ENCODE data around the gene SLC43A3. TPM values are rescaled to one million over a fixed set of nuclear protein-coding genes. Genes with fewer than 3 reads are reported as not detected.
A peak's percentile ranks its signal among the peaks of the same experiment; 100 is the strongest.

Gene SLC43A3
- total RNA-seq, 1 donor from 2014 or later: 117 TPM

DNA sequence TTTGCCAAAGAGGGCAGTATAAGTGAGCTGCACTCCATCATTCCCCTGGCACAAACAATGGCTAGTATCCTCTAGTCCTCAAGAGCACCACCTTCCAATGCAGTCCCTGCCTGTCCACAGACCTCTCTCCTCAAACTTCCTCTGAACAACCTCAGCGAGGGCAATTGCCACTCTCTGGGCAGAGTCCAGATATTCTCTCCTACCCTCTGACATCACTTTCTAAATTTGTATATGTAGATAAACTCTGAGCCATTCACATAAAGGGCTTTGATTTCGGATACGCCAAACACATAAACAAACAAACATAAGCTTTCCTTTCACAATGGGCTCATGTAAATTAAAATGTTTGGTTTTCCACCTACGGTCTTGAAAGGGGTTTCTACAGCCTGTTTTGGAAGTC lies 3.0 kb upstream of the SLC43A3 start:
- peaks cover 52% of the 10 kb centered on the region for H3K4me1 ChIP-seq
- DNase-seq (no peak), ATAC-seq (no peak)
- H3K9me3 ChIP-seq: no peaks in the 10 kb centered on the region
- no peaks in the 10 kb centered on the region for H3K36me3 ChIP-seq
- H3K4me3 ChIP-seq: no peak overlapping the region
- H3K27me3 ChIP-seq: no peaks in the 10 kb centered on the region
- TF ChIP-seq, protein P1, sequence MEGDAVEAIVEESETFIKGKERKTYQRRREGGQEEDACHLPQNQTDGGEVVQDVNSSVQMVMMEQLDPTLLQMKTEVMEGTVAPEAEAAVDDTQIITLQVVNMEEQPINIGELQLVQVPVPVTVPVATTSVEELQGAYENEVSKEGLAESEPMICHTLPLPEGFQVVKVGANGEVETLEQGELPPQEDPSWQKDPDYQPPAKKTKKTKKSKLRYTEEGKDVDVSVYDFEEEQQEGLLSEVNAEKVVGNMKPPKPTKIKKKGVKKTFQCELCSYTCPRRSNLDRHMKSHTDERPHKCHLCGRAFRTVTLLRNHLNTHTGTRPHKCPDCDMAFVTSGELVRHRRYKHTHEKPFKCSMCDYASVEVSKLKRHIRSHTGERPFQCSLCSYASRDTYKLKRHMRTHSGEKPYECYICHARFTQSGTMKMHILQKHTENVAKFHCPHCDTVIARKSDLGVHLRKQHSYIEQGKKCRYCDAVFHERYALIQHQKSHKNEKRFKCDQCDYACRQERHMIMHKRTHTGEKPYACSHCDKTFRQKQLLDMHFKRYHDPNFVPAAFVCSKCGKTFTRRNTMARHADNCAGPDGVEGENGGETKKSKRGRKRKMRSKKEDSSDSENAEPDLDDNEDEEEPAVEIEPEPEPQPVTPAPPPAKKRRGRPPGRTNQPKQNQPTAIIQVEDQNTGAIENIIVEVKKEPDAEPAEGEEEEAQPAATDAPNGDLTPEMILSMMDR (IDR thresholded peaks at IDR 0.05): no peak
- intact Hi-C loops (cut with DNase I): no loop called here
- no peak overlapping the region for H3K27ac ChIP-seq

DNA sequence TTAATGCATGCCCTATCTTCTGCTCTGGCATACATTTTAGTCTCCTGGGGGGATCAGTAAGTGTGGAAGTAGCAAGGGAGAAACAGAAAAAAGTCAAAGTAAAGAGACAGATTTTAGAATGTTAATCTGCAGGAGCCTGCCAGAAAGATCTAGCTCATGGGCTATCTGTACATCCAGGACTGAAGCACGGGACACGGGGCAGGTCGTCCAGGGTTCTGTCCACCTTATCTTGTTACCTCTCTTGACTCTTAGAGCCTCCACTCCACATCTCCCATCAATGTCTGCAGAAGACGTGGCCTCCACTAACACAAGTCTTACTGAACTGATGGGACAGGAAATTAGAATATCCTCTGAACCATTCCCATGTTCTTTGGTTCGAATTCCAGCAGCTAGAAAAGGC lies 1.7 kb upstream of the SLC43A3 start:
- Histone ChIP-seq H3K9me3 (no peaks in the 10 kb centered on the region), H3K4me3 (no peak overlapping the region), H3K27me3 (no peaks in the 10 kb centered on the region), H3K27ac (no peak overlapping the region), H3K36me3 (peaks cover 5% of the 10 kb centered on the region), H3K4me1 (peaks cover 54% of the 10 kb centered on the region)
- ATAC-seq (no peak), DNase-seq (no peak)
- intact Hi-C loops (cut with DNase I): no loop called here
- TF ChIP-seq, protein P1 (IDR thresholded peaks at IDR 0.05): no peak

DNA sequence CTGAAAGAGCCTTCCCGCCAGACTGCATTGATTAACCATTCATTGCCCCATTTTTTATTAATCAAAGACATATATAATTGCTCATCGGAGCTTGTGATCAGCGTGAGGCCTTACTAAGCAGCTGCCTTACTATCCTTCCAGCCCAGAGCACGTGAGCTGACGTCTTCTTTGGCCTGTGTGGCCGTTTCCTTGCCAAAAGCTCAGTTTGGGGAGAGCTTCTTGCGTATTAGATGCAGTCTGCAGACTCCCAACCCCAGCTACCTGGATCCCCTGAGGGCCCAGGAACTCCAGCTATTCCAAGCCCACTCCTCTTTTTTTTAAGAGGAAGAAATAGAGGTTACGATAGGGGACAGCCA lies 784 bp upstream of the SLC43A3 start:
- ATAC-seq (no peak), DNase-seq (no peak)
- no peak overlapping the region for H3K4me3 ChIP-seq
- H3K27me3 ChIP-seq: no peaks in the 10 kb centered on the region
- H3K4me1 ChIP-seq: peaks cover 46% of the 10 kb centered on the region
- TF ChIP-seq, protein P1 (IDR thresholded peaks at IDR 0.05): no peak
- H3K9me3 ChIP-seq: no peaks in the 10 kb centered on the region
- peak overlapping the region; percentile 94 for H3K27ac ChIP-seq
- intact Hi-C loops (cut with DNase I): no loop called here
- H3K36me3 ChIP-seq: peaks cover 11% of the 10 kb centered on the region

DNA sequence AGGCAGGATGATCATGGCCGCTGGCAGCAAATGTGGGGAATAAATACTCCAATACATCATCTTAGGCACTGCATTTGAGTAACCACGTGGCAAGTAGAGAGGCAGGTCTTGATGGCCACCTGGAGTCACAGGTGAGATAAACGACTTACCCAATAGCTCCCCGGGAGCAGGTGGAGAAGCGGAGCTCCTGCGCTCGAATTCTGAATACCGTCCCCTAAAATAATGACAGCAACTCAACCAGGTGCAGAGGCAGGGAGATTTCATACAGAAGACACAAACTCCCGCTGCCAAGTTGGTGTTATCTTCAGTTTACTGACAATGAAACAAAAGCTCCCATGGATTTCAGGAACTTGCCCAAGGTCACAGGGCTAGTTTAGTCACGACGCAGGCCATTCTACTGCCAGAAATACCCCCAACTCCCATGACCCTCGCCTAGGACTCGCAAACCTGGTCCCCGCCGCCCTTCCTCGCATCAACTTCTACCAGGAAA lies 437 bp downstream of the SLC43A3 start:
- DNase-seq (no peak), ATAC-seq (peak; percentile 3)
- H3K4me3 ChIP-seq: peak overlapping the region; percentile 56
- TF ChIP-seq, protein P1 (IDR thresholded peaks at IDR 0.05): no peak
- peak overlapping the region; percentile 94 for H3K27ac ChIP-seq
- intact Hi-C loops (cut with DNase I): no loop called here
- H3K4me1 ChIP-seq: peaks cover 43% of the 10 kb centered on the region
- H3K27me3 ChIP-seq: no peaks in the 10 kb centered on the region
- no peaks in the 10 kb centered on the region for H3K9me3 ChIP-seq
- peaks cover 23% of the 10 kb centered on the region for H3K36me3 ChIP-seq

DNA sequence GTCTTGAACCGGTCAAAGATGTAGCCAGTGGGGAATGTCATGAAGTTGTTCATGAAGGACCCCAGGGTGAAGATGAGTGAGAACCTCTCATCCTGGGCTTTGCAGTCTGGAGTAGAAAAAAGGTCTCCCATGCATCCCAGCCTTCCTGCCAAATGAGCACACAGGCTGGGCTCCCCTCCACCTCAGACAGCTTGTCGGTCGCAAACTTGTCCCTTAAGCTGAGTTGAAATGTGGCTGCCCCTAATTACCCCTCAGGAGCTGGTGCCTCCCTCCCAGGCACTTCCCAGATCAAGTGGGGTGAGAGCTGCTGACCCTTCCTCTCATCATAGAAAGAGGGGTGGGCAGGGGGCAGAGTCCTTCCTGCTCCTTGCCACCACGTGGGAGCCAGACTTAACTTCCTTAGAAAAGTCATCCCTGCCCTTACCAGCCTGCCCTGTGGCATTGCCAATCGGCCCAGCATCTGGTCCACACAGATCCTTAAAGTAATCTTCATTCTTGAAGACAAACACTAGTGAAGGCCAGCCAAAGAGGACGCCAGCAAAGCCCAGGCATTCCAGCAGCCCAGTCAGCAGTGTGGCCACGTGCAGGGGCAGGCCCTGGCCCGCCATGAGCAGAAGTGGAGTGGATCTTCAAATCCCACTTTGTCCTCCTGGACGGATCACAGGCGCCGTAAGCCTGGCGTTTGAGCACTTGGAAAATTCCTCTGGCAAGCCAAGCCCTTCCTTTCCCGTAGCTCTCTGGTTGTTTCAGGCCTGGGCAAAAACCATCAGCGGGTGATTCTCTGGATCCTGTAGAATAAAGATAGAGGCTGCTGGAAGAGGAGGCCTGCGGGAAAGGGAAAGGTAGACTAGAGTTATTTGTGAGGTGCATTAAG lies 1.1 kb downstream of the SLC43A3 start:
- TF ChIP-seq, protein P1 (IDR thresholded peaks at IDR 0.05): no peak
- ATAC-seq (peak; percentile 57), DNase-seq (peak; percentile 83)
- Histone ChIP-seq H3K4me1 (peaks cover 43% of the 10 kb centered on the region), H3K4me3 (peak overlapping the region; percentile 56), H3K27ac (peak overlapping the region; percentile 94), H3K36me3 (peaks cover 27% of the 10 kb centered on the region), H3K27me3 (no peaks in the 10 kb centered on the region), H3K9me3 (no peaks in the 10 kb centered on the region)
- intact Hi-C loops (cut with DNase I): no loop called here
